Vagina (tissue), 2 donors: ENCODE data around the gene SF3B6. TPM values are rescaled to one million over a fixed set of nuclear protein-coding genes. Genes with fewer than 3 reads are reported as not detected.

Source experiments
- DNase-seq, 2 donors: peaks; one replicate each; pipeline ENCODE4 v3.0.0-alpha.2; 2017; ENCODE audit errors: extremely low spot score in 2 of 2
- H3K27ac ChIP-seq: fragments of 200-600 bp; sonication (generic); one replicate; pipeline ENCODE4 v1.5.1; 2019
- H3K27me3 ChIP-seq: fragments of 200-600 bp; sonication (generic); one replicate; pipeline ENCODE4 v1.5.1; 2019
- H3K36me3 ChIP-seq, 2 donors: fragments of 200-600 bp; sonication (generic); one replicate each; pipeline ENCODE4 v1.5.1; 2017 to 2019
- H3K4me1 ChIP-seq: fragments of 200-600 bp; sonication (generic); one replicate; pipeline ENCODE4 v1.5.1; 2019
- H3K4me3 ChIP-seq, 2 donors: fragments of 200-600 bp; sonication (generic); 1 replicate in 1 of 2; 2 replicates in 1 of 2; pipeline ENCODE4 v1.5.1; 2016 to 2019
- H3K9me3 ChIP-seq: fragments of 200-600 bp; sonication (generic); one replicate; pipeline ENCODE4 v1.5.1; 2019
- POLR2A ChIP-seq, 2 donors: fragments of 450-650 bp; IDR thresholded peaks; one replicate each; pipeline ENCODE4 v1.6.1; 2017; ENCODE audit warnings: antibody characterized with exemption in 2 of 2, mild to moderate bottlenecking in 2 of 2, moderate library complexity in 2 of 2
- POLR2AphosphoS5 ChIP-seq, 2 donors: sonication (generic); formaldehyde crosslinking; IDR thresholded peaks; one replicate each; pipeline ENCODE4 v1.9.0; 2017; ENCODE audit warnings: antibody characterized with exemption in 2 of 2, mild to moderate bottlenecking in 2 of 2, low read depth in 1 of 2; ENCODE audit not compliant: insufficient read depth in 1 of 2
- intact Hi-C: fragments of 100-400 bp; cut with DNase I; formaldehyde crosslinking; loops from one replicate; pipeline ENCODE4 v1.15.1; 2023
- total RNA-seq: library from RNA; depleted of rRNA; stranded (reverse); fragments of >200 nt; gene quantifications from one replicate; pipeline ENCODE4 v1.2.3, GENCODE V29; 2016
- TF ChIP-seq, protein P1 (sequence below), 3 experiments: fragments of 450-650 bp in 2 of 3; fragments of 200-600 bp in 1 of 3; sonication (generic) in 1 of 3; IDR thresholded peaks; one replicate each; pipeline ENCODE4 v1.5.1; 2017 to 2019; ENCODE audit warnings: antibody characterized with exemption in 3 of 3, mild to moderate bottlenecking in 2 of 3, moderate library complexity in 2 of 3

Gene SF3B6
- total RNA-seq, 1 donor from 2014 or later: 82.3 TPM

DNA sequence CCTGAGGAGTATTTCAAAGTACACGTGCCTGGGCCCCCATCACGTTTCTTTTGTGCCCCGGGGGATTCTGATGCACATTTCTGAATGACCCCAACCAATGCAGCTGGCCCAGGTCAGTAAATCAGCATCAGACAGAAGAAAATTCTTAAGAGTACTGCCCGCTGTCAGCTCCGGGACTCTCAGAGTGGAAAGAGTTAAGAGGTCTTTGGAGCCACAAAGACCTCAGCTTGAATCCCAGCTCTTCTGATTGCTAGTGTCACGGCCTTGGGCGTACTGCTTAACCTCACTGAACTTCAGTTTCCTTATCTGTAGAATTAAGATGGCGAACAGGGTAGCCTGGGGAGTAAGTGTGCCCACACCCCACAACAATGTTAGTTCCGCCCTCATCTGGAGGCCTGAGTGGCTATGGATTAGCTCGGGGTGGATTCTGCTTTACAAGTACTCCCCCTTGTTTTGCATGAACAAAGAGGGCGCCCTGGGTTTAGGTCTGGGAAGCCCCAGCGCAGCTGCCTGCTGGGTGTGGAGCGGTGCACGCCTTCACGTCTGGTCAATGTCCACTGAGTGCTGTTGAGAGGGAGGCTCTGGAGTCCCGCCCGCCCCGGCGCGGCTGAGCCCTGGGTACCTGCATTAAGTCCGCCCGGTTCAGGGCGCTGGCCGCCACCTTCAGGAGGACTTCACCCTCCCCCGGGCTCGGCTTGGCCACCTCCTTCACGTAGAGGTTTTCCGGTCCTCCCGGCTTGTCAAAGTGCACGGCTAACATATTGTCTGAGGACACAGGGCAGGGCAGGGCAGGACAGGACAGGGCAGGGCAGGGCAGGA is 7.7 kb upstream of the SF3B6 start:
- peak overlapping the region; percentile 94 for H3K27ac ChIP-seq
- DNase-seq: peak in 1 of 2 donors; percentile 93
- H3K27me3 ChIP-seq: no peaks in the 10 kb centered on the region
- H3K36me3 ChIP-seq: peaks cover 0 to 18% of the 10 kb centered on the region in 2 donors
- H3K4me1 ChIP-seq: peaks cover 12% of the 10 kb centered on the region
- H3K9me3 ChIP-seq: no peaks in the 10 kb centered on the region
- intact Hi-C loops: loop anchor here (2.0 kb wide), 1 partner anchor 155 kb away; no protein-coding TSS in a partner anchor
- TF ChIP-seq, protein P1, sequence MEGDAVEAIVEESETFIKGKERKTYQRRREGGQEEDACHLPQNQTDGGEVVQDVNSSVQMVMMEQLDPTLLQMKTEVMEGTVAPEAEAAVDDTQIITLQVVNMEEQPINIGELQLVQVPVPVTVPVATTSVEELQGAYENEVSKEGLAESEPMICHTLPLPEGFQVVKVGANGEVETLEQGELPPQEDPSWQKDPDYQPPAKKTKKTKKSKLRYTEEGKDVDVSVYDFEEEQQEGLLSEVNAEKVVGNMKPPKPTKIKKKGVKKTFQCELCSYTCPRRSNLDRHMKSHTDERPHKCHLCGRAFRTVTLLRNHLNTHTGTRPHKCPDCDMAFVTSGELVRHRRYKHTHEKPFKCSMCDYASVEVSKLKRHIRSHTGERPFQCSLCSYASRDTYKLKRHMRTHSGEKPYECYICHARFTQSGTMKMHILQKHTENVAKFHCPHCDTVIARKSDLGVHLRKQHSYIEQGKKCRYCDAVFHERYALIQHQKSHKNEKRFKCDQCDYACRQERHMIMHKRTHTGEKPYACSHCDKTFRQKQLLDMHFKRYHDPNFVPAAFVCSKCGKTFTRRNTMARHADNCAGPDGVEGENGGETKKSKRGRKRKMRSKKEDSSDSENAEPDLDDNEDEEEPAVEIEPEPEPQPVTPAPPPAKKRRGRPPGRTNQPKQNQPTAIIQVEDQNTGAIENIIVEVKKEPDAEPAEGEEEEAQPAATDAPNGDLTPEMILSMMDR (IDR thresholded peaks at IDR 0.05): no peak
- TF ChIP-seq POLR2A (IDR thresholded peaks at IDR 0.05): no peak
- TF ChIP-seq POLR2AphosphoS5 (IDR thresholded peaks at IDR 0.05; ENCODE audit: insufficient read depth in 1 of 2, low read depth in 1 of 2): no peak
- peak overlapping the region; percentile 53 to 64 for H3K4me3 ChIP-seq

DNA sequence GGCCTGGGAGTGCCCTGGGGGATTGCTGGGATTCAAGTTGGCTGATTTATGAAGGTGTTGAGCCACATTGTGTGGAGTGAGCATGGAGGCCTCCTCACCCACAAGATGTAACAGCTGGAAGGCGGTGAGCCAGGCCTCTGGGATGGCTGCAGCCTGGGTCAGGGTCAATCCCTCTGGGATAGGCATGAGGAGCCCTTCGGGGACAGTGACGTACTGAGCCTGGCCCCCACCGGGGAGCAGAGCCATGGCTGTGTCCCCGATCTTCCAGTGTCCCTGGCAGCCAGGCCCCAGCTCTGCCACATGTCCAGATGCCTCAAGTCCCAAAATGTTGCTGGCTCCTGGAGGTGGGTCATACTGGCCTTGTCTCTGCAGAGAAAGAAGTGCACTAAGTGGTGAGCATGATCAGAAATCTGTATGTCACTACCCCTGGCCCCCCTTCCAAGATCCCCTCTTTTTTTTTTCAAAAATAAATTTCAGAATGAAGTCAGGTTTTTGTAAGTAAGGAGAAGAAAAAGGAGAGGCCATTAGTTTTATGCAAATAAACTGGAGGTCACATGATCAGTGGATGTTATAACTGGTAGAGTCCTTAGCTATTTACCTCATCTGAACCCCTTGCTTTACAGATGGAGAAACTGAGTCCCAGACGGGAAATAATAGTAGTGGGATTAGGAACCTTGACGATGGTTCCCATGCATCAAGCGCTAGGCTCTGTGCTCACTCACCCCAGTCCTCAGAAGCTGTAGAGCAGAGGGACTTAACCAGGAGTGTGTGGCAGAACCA is 6.9 kb upstream of the SF3B6 start:
- intact Hi-C loops: no loop called here

DNA sequence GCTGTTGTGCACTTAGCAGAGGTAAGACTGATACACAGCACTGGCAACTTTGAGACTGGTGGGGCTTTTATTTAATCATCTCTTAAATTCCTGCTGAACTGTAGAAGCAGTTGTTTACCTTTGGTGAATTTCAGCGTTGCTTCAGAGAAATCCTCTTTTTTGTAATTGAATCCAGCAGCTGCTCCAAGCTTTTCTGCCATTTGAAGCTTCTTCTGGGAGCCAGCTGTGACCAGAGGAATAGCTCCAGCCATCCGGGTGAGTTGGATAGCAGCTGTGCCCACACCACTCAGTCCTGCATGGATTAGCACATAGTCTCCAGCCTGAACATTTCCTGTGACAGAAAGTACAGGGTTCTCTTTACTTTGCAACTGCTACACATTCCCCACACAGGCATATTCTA is 4.6 kb upstream of the SF3B6 start:
- H3K9me3 ChIP-seq: no peaks in the 10 kb centered on the region
- H3K27ac ChIP-seq: no peak overlapping the region
- peaks cover 22% of the 10 kb centered on the region for H3K4me1 ChIP-seq
- intact Hi-C loops: no loop called here
- H3K36me3 ChIP-seq: peaks cover 0 to 18% of the 10 kb centered on the region in 2 donors
- DNase-seq: no peak
- H3K4me3 ChIP-seq: no peak overlapping the region
- no peaks in the 10 kb centered on the region for H3K27me3 ChIP-seq
- TF ChIP-seq POLR2AphosphoS5 (IDR thresholded peaks at IDR 0.05; ENCODE audit: insufficient read depth in 1 of 2, low read depth in 1 of 2) (no peak), POLR2A (IDR thresholded peaks at IDR 0.05) (no peak)
- TF ChIP-seq, protein P1 (IDR thresholded peaks at IDR 0.05): no peak

More for the DNA sequence above, 6.9 kb upstream of the SF3B6 start:
- H3K4me1 ChIP-seq: peaks cover 12% of the 10 kb centered on the region
- H3K9me3 ChIP-seq: no peaks in the 10 kb centered on the region
- H3K27ac ChIP-seq: peak overlapping the region; percentile 94
- peak overlapping the region; percentile 53 to 64 for H3K4me3 ChIP-seq
- DNase-seq: no peak
- no peaks in the 10 kb centered on the region for H3K27me3 ChIP-seq
- no peak for TF ChIP-seq POLR2A (IDR thresholded peaks at IDR 0.05)
- TF ChIP-seq, protein P1 (IDR thresholded peaks at IDR 0.05): no peak
- no peak for TF ChIP-seq POLR2AphosphoS5 (IDR thresholded peaks at IDR 0.05; ENCODE audit: insufficient read depth in 1 of 2, low read depth in 1 of 2)
- H3K36me3 ChIP-seq: peaks cover 0 to 18% of the 10 kb centered on the region in 2 donors

DNA sequence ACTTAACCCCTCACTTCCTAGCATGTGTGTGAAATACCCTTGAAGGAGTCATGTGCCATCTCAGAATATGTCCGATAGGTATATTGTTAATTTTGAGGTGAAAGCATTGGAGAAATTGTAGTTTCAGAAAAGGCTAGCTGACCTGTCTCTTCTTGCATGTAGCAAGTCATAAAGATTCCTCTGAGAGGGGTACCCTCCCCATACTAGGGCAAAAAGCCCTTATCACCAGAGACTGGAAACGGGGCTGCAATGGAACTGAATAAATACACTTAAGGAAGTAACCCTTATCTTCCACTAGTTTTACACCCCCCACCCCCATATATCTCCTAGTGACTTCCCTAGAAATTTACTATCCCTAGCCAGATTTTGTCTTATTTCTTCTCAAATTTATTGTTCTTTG is 1.8 kb upstream of the SF3B6 start:
- Histone ChIP-seq H3K9me3 (no peaks in the 10 kb centered on the region), H3K36me3 (peaks cover 0 to 25% of the 10 kb centered on the region in 2 donors), H3K4me3 (peak overlapping the region; percentile 66 to 87), H3K27me3 (no peaks in the 10 kb centered on the region), H3K4me1 (peaks cover 25% of the 10 kb centered on the region), H3K27ac (peak overlapping the region; percentile 94)
- DNase-seq: no peak
- TF ChIP-seq POLR2AphosphoS5 (IDR thresholded peaks at IDR 0.05; ENCODE audit: insufficient read depth in 1 of 2, low read depth in 1 of 2): no peak
- intact Hi-C loops: no loop called here

DNA sequence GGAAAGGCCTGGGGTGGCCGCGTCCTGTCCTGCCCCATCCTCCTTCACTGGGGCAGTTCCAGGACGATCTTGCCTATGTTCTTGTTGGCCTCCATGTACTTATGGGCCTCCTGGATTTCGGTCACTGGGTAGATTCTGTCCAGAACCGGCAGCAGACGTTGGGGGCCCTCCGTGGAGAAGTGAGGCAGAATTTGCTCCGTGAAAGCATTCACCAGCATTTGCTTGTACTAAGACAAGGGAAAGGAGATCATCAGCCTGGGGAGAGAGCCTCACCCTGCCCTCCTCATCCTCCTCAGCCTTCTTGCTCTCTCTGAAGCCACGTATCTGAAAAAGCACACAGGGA is 1.4 kb upstream of the SF3B6 start:
- Histone ChIP-seq H3K27me3 (no peaks in the 10 kb centered on the region), H3K36me3 (peaks cover 0 to 25% of the 10 kb centered on the region in 2 donors), H3K9me3 (no peaks in the 10 kb centered on the region), H3K4me3 (peak overlapping the region; percentile 66 to 87), H3K4me1 (peaks cover 25% of the 10 kb centered on the region), H3K27ac (peak overlapping the region; percentile 94)
- intact Hi-C loops: no loop called here
- TF ChIP-seq POLR2A (IDR thresholded peaks at IDR 0.05) (no peak), POLR2AphosphoS5 (IDR thresholded peaks at IDR 0.05; ENCODE audit: insufficient read depth in 1 of 2, low read depth in 1 of 2) (no peak)
- TF ChIP-seq, protein P1 (IDR thresholded peaks at IDR 0.05): no peak
- peak in 1 of 2 donors; percentile 89 for DNase-seq
